ENCODE data around the gene JMJD1C. TPM values are rescaled to one million over a fixed set of nuclear protein-coding genes. Genes with fewer than 3 reads are reported as not detected.

Gene JMJD1C
- total RNA-seq, 1 experiment from 2014 or later = 89.7 TPM

GRCh38 chr10:63229161-63229560 is 236.6 kb downstream of the JMJD1C start:
- DNase-seq = no peak
- ChIA-PET POLR2A (no interaction called here), CTCF (no interaction called here)
- Histone ChIP-seq H3K27me3 (replicated peaks; ENCODE audit: control insufficient read depth, insufficient read depth, low read length) (no peaks in the 10 kb centered on the region), H3K4me1 (0 out of 2 replicates have a peak, but pooled peaks cover 8% of the 10 kb centered on the region), H3K9me3 (no peaks in the 10 kb centered on the region), H3K36me3 (ENCODE audit: control insufficient read depth, insufficient read depth, low read length) (no peaks in the 10 kb centered on the region; the same call in 1 of the 2 replicates), H3K4me3 (ENCODE audit: low read depth, low read length) (no peak overlapping the region)
- no TSS peak for BruUV-seq (replicated peaks)
- H3K4me1 Mint-ChIP-seq (ENCODE audit: low read depth, unreplicated experiment) = peaks cover 13% of the 10 kb centered on the region
- no peak overlapping the region for H3K4me3 Mint-ChIP-seq (ENCODE audit: unreplicated experiment)
- H3K27ac Mint-ChIP-seq (ENCODE audit: unreplicated experiment) = no peak overlapping the region
- intact Hi-C loops (cut with micrococcal nuclease; ENCODE audit: unreplicated experiment) = no loop called here
- TF ChIP-seq, protein P1, sequence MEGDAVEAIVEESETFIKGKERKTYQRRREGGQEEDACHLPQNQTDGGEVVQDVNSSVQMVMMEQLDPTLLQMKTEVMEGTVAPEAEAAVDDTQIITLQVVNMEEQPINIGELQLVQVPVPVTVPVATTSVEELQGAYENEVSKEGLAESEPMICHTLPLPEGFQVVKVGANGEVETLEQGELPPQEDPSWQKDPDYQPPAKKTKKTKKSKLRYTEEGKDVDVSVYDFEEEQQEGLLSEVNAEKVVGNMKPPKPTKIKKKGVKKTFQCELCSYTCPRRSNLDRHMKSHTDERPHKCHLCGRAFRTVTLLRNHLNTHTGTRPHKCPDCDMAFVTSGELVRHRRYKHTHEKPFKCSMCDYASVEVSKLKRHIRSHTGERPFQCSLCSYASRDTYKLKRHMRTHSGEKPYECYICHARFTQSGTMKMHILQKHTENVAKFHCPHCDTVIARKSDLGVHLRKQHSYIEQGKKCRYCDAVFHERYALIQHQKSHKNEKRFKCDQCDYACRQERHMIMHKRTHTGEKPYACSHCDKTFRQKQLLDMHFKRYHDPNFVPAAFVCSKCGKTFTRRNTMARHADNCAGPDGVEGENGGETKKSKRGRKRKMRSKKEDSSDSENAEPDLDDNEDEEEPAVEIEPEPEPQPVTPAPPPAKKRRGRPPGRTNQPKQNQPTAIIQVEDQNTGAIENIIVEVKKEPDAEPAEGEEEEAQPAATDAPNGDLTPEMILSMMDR (IDR thresholded peaks at IDR 0.05; ENCODE audit: insufficient read depth in 1 of 2, low read depth in 1 of 2, low read length in 1 of 2, severe bottlenecking in 1 of 2, unreplicated experiment in 1 of 2) = no peak
- no peaks in the 10 kb centered on the region for H3K9me3 Mint-ChIP-seq (ENCODE audit: unreplicated experiment)
- no peaks in the 10 kb centered on the region for H3K27me3 Mint-ChIP-seq (ENCODE audit: insufficient read depth, unreplicated experiment)
- H3K36me3 Mint-ChIP-seq (ENCODE audit: insufficient read depth, unreplicated experiment) = peaks cover 10% of the 10 kb centered on the region

DNA sequence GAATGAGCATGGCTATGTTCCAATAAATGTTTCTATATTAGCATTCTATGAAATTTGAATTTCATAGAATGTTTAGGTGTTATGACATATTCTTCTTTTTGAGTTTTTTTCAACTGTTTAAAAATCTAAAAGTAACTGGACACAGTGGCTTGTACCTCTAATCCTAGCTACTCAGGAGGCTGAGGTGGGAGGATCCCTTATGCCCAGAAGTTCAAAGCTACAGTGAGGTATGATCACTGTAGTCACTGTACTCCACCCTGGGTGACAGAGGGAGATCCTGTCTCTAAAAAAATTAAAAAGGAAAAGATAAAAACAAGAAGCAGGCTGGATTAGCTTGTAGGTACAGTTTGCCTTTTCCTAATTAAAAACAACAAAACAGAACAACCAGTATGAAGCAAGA is 237.5 kb downstream of the JMJD1C start:
- CTCF ChIA-PET = no interaction called here

DNA sequence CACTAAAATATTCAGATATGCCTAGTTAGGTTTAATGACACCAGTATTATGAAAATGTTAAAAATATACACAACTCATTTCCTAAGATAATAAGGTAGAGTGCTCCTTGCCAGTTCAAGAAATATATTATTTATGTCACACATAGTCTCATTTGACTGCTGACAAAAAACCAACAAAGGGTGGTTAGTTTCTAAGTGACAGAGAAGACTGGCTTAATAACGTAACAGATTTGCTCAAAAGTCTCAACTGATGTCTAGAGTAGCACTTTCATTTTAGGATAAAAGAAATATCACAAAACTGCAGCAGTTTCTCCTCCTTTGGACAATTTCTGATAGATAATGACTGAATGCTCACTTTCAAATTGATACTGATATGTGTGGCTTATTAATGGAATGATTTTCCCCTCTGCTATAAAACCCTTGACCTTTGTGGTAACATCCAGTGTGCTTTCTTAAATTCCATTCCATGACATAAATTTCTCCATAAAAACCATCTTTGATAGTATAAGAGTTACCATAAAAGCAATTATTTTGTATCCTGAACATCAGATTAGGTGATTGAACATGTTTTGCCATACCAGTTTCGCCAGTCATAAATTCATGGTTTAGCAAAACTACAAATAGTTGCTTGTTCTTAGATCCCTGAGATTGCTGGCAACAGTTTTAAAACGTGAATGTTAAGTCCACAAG is 238.4 kb downstream of the JMJD1C start:
- CTCF ChIA-PET = no interaction called here
- POLR2A ChIA-PET = no interaction called here

More for the DNA sequence above, 237.5 kb downstream of the JMJD1C start:
- no peaks in the 10 kb centered on the region for H3K9me3 ChIP-seq
- Mint-ChIP-seq H3K4me1 (ENCODE audit: low read depth, unreplicated experiment) (peaks cover 13% of the 10 kb centered on the region), H3K4me3 (ENCODE audit: unreplicated experiment) (no peak overlapping the region), H3K36me3 (ENCODE audit: insufficient read depth, unreplicated experiment) (peaks cover 12% of the 10 kb centered on the region), H3K9me3 (ENCODE audit: unreplicated experiment) (no peaks in the 10 kb centered on the region), H3K27me3 (ENCODE audit: insufficient read depth, unreplicated experiment) (no peaks in the 10 kb centered on the region), H3K27ac (ENCODE audit: unreplicated experiment) (no peak overlapping the region)
- TF ChIP-seq, protein P1 (IDR thresholded peaks at IDR 0.05; ENCODE audit: insufficient read depth in 1 of 2, low read depth in 1 of 2, low read length in 1 of 2, severe bottlenecking in 1 of 2, unreplicated experiment in 1 of 2) = no peak
- DNase-seq = no peak
- intact Hi-C loops (cut with micrococcal nuclease; ENCODE audit: unreplicated experiment) = no loop called here
- H3K4me1 ChIP-seq = 0 out of 2 replicates have a peak, but pooled peaks cover 8% of the 10 kb centered on the region
- no TSS peak for BruUV-seq (replicated peaks)
- no peaks in the 10 kb centered on the region; the same call in 1 of the 2 replicates for H3K36me3 ChIP-seq (ENCODE audit: control insufficient read depth, insufficient read depth, low read length)
- no peaks in the 10 kb centered on the region for H3K27me3 ChIP-seq (replicated peaks; ENCODE audit: control insufficient read depth, insufficient read depth, low read length)
- H3K4me3 ChIP-seq (ENCODE audit: low read depth, low read length) = no peak overlapping the region
- POLR2A ChIA-PET = no interaction called here

More for the DNA sequence above, 238.4 kb downstream of the JMJD1C start:
- Mint-ChIP-seq H3K4me3 (ENCODE audit: unreplicated experiment) (no peak overlapping the region), H3K27me3 (ENCODE audit: insufficient read depth, unreplicated experiment) (no peaks in the 10 kb centered on the region), H3K27ac (ENCODE audit: unreplicated experiment) (no peak overlapping the region), H3K4me1 (ENCODE audit: low read depth, unreplicated experiment) (peaks cover 13% of the 10 kb centered on the region), H3K9me3 (ENCODE audit: unreplicated experiment) (no peaks in the 10 kb centered on the region), H3K36me3 (ENCODE audit: insufficient read depth, unreplicated experiment) (peaks cover 19% of the 10 kb centered on the region)
- BruUV-seq (replicated peaks) = no TSS peak
- no peaks in the 10 kb centered on the region; the same call in 1 of the 2 replicates for H3K36me3 ChIP-seq (ENCODE audit: control insufficient read depth, insufficient read depth, low read length)
- no peaks in the 10 kb centered on the region for H3K27me3 ChIP-seq (replicated peaks; ENCODE audit: control insufficient read depth, insufficient read depth, low read length)
- TF ChIP-seq, protein P1 (IDR thresholded peaks at IDR 0.05; ENCODE audit: insufficient read depth in 1 of 2, low read depth in 1 of 2, low read length in 1 of 2, severe bottlenecking in 1 of 2, unreplicated experiment in 1 of 2) = no peak
- no peak for DNase-seq
- 0 out of 2 replicates have a peak, but pooled peaks cover 4% of the 10 kb centered on the region for H3K4me1 ChIP-seq
- H3K4me3 ChIP-seq (ENCODE audit: low read depth, low read length) = no peak overlapping the region
- H3K9me3 ChIP-seq = no peaks in the 10 kb centered on the region
- intact Hi-C loops (cut with micrococcal nuclease; ENCODE audit: unreplicated experiment) = no loop called here

Data from Caco-2 (cell line).